ENCODE measurements around the gene PRPF6. TPM values are rescaled to one million over a fixed set of nuclear protein-coding genes. Genes with fewer than 3 reads are reported as not detected.

The PRPF6 gene, protein sequence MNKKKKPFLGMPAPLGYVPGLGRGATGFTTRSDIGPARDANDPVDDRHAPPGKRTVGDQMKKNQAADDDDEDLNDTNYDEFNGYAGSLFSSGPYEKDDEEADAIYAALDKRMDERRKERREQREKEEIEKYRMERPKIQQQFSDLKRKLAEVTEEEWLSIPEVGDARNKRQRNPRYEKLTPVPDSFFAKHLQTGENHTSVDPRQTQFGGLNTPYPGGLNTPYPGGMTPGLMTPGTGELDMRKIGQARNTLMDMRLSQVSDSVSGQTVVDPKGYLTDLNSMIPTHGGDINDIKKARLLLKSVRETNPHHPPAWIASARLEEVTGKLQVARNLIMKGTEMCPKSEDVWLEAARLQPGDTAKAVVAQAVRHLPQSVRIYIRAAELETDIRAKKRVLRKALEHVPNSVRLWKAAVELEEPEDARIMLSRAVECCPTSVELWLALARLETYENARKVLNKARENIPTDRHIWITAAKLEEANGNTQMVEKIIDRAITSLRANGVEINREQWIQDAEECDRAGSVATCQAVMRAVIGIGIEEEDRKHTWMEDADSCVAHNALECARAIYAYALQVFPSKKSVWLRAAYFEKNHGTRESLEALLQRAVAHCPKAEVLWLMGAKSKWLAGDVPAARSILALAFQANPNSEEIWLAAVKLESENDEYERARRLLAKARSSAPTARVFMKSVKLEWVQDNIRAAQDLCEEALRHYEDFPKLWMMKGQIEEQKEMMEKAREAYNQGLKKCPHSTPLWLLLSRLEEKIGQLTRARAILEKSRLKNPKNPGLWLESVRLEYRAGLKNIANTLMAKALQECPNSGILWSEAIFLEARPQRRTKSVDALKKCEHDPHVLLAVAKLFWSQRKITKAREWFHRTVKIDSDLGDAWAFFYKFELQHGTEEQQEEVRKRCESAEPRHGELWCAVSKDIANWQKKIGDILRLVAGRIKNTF
- 137 and 140 TPM in 2 replicates for polyA plus RNA-seq (2014; cell fraction: cytosol; rRNA removed)
- 105 and 126 TPM in 2 replicates for polyA plus RNA-seq (2014; cell fraction: nucleus; rRNA removed)

DNA sequence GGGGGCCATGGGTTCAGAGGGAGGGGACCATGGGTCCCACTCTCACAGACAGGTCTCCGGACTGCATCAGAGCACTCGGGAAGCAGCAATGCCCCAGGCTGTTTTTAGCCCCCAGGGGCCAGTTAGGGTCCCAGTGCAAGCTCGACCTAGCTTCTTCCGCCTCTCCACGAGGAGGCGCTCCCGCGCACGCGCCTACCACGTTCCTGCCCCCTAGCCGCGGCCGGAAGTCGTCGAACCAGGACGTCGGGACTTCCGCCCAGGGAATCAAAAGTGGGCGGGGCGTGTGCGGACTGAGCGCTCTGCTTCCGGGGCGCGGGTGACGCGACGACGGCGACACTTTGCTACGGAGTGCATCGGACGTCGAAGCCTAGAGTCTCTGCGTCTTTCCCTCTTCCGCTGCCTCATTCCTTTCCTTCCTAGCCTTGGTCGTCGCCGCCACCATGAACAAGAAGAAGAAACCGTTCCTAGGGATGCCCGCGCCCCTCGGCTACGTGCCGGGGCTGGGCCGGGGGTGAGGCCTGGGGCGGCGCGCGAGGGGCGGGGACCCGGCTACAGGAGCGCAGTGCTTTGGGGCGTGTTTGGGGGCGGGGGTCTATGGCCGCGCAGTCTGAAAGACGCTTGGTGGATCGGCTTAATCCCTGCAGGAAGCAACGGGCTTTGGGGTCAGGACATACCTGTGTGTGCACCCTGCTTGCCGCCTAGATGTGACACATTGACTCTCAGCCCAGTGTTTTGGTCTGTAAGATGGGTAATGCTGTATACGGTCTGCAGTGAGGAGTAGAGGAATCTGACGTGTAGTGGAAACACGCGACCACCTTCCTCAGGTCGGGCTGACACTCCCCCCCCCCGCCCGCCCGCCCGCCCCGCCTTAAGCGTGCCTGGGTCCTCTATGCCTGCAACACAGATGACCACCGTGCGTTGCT is at the start of gene PRPF6:
Gene PRPF6 (plus strand): TSS at position 327 of the 923 bp plus-strand sequence. CDS start 114 bp downstream, at position 441.
- peak; percentile 99 for DNase-seq (ENCODE audit: low spot score)

DNA sequence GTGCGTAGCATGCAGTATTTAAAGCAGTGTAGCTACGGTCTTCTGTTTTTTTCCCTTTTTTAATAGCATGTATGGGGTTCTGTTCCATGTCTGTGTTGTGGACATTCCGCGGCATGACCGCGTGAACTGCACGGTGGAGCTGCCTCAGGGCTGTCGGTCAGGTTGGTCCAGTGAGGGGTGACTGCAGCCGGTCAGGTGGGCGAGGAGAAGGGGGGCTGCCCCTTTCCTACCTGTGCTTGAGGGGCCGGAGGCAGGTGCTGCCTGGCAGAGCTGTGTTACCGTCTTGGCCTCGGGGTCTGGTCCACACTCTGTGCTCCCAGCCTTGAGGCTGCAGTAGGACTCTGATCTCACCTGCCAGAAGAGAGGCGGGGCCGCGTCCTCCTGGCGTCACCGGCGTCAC is 49.2 kb upstream of the PRPF6 start:
- DNase-seq (ENCODE audit: low spot score), result no peak

DNA sequence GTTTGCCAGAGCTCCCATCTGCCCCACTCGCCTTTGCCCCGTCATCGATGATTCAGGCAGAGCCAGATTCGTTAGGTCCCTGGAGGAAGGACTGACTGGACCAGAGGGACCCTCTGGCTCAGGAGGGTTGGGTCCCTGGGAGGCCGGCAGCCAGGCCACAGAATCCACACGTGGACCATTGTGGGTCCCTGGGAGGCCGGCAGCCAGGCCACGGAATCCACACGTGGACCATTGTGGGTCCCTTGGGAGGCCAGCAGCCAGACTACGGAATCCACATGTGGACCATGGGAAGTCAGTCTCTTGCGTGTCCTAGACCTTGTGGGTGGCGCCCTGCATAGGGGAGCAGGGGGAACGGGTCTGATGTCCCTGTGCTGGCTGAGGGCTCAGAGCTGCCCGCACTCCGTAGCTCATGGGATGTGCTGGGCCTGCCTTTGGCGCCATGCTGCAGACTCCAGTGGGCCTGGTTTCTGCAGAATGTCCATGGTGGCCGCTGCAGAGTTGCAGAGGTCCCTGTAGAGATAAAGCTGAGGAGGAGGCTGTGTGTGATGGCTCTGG is 48.2 kb upstream of the PRPF6 start:
- DNase-seq (ENCODE audit: low spot score), result no peak

DNA sequence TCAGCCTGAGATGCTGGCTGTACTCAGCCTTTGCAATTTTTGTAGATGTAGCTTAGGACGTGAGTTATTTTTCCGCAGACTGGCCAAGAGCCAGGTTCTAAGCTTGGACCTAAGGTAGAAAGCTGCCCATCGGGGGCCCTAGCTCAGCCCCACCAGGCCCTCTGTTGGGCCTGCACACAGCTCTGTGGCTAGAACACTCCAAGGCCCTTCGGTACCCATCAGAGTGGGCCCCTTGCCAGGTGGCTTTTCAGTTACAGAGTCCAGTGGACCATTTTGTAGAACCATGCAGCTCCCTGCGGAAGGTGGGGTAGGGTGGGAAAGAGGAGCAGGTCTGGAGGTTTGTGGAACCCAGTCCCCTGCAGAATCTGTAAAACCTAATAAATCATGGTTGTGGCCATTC is 47.3 kb upstream of the PRPF6 start:
- no peak for DNase-seq (ENCODE audit: low spot score)

DNA sequence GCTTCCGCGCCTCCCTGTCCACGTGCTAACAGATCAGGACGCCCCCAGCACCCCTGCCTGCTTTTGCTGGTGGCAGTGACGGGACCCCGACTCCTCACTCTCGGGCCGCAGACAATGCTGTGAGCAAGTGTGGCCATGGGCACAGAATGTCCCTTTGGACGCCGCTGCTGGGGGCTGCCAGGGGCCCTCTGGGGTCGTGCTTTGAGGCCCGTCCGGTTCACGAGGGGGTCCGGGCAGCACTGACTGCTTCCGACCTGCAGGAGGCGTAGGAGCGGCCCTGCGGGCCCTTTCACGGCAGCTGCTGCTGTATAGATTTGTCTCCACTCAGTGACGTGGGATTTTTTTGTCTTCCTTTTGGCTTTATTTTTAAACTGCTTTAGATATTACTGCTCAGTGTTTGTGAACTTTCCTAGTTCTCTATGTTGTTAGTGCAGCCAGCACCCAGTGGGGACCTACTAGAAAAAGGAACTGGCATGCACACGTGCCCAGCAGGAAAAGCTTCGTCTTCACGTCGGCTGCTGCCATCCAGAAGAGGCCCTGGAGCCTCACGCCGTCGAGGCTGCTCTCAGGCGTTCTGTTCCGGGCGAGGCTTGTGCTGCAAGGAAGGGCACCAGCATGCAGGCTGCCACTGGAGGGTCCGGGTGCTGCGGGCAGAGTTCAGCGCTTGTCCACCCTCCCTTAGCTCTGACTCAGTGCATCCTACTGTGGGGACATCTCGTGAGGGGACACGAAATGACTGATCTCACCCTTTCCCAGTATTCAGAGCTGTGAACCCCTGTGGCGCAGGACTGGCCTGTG is 46.5 kb upstream of the PRPF6 start:
- DNase-seq (ENCODE audit: low spot score), result no peak

DNA sequence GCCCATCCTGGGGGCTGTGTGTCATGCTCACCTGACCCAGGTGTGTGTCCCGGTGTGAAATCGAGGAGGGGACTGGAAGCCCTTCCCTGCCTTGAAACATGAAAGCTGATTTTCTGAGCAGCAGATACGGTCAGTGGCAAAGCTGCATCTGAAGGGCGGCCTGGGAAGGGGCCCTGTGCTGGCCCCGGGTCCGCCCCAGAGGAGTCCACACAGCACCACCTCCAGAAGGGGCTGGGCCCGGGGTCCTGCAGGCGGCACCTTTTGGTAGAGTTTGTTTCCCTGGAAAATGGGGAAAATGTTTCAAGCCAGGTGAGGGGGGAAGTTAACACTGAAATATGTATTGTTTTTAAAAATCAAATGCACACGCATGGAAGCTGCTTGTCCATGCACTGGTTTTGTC is 45.5 kb upstream of the PRPF6 start:
- no peak for DNase-seq (ENCODE audit: low spot score)

DNA sequence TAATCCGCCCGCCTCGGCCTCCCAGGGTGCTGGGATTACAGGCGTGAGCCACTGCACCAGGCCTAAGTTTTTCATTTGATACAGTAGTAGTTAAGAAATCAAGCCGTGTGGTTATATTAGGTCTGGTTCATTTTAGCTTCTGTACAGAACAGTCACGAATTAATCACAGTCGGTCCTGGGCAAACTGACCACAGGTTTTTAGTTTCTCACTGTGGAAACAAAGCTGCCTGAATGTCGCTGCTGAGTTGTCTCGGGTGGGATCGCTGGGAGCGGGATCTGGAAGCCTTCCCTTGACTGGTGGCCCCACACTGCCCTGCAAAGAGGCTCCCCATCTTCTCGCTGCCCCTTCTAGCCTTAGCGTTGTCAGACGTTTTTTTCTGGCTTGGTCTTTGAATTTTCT is 43.3 kb upstream of the PRPF6 start:
- no peak for DNase-seq (ENCODE audit: low spot score)

DNA sequence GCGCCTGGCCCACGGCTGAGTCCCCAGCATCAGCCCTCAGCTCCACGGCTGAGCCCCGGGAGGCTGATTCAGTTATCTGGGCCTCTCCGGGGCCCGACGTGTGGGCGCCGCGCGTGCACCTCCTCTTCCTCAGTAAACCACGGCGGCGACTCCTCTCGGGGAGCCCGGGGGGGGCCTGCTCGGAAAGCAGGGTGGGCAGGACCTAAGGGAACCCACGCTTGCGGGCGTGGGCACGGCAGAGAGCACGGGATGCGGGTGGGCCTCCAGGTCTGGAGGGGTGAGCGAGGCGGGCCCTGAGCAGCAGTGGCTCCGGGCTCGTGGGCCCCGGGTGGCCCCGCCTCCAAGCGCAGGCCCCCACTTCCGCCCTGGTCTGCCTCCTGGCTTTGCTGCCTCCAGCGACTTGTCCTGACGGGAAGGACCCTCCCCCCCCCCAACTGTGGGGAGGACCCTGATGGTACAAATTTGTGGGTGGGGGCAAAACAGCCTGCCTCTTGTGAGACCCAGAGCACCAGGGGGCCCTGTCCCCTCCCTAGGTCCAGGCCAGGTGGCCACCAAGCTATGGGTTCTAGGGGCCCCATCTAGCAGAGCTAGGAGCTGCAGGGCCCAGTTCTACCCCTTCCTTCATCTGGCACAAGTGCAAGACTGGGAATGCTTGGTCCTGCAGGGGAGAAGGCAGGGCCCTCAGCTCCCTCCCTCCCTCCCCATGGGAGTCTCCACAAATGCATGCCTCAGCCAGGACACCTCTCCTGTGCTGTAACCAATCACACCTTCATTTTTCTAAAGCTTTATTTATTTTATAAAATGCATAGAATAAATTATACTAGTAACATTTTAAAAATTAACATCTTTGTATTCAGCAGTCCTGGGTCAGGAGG is 41.6 kb upstream of the PRPF6 start:
- DNase-seq (ENCODE audit: low spot score), result no peak

DNA sequence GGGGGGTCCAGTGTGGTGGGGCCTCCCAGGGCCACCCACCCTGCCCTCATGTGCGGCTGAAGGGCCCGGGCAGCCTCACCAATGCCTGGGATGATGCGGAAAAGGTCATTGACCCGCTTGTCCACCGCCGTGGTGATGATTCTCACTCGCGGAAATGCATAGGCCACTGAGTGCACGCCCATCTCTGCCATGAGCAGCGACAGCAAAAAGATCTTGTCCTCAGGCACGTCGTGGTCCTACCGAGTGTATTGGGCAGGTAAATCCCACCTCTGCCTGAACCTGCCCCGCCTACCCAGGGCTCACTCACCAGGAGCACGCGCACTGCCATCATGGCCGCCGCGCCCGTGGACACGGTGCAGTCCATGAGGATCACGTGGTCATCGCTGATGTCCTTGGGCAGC is 40.9 kb upstream of the PRPF6 start:
- no peak for DNase-seq (ENCODE audit: low spot score)

DNA sequence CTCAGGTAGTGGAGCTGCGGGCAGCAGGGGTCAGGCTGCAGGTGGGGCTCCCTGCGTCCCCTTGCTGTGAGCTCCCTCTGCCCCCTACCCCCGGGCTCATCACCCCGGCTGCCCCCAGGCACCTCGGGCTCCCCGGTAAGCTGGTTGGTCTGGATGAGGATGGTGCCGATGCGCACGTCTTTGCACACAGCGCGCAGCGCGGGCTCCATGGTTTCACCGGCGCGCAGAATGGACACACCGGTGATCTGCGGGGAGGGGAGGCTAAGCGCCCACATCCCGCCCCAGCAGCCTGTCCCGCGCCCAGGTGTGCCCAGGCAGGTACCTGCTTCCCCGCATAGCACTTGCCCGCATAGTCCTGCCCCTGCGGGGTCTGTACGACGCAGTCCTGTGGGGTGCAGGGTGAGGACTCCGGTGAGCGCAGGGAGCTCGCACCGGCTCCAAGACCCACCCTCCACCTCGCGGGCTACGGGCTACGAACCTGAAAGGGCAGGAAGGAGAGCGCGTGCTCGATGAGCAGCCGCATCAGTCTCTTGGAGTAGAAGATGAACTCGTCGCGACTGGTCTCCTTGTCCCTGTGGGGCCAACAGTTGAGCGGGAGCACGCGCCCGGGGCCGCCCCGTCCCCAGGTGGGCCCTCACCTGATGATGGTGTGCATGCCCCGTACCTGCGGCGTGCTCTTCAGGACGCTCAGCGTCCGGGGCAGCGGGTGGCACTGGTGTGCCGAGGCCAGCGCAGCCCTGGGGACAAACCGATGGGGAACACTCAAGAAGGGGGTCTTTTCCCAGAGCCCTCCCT is 40.3 kb upstream of the PRPF6 start:
- DNase-seq (ENCODE audit: low spot score), result no peak

DNA sequence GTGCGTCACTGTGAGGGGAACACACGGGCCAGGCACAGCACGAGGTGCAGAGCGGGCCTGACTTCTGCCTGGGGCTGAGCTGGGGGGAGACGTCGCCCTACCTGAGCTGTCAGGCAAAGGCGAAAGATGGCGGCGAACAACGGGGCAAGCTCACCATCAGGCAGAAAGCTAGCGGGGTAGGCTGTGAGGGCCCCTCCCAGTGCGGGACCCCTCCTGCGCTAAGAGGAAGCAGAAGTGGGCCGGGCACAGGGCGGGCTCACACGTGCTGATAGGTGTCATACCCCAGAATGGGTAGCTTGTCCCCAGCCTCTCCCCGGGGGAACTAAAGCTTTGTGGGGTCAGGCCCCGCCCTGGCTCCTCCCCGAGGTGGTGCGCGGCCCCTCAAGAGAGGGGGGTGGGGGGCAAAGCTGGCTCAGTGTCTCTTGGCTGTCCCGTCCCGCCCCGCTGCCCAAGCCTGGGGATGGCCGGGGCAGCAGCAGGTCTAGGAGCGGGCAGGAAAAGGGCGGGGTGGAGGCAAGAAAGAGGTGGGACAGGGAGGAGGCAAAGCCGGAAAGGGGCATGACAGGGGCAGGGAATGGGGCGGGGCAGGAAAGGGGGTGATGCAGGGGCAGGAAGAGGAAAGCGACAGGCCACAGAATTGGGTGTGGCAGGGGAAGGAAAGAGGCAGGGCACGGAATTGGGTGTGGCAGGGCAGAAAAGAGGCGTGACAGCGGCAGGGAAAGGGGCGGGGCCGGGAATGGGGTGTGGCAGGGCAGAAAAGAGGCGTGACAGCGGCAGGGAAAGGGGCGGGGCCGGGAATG is 39.5 kb upstream of the PRPF6 start:
- no peak for DNase-seq (ENCODE audit: low spot score)

DNA sequence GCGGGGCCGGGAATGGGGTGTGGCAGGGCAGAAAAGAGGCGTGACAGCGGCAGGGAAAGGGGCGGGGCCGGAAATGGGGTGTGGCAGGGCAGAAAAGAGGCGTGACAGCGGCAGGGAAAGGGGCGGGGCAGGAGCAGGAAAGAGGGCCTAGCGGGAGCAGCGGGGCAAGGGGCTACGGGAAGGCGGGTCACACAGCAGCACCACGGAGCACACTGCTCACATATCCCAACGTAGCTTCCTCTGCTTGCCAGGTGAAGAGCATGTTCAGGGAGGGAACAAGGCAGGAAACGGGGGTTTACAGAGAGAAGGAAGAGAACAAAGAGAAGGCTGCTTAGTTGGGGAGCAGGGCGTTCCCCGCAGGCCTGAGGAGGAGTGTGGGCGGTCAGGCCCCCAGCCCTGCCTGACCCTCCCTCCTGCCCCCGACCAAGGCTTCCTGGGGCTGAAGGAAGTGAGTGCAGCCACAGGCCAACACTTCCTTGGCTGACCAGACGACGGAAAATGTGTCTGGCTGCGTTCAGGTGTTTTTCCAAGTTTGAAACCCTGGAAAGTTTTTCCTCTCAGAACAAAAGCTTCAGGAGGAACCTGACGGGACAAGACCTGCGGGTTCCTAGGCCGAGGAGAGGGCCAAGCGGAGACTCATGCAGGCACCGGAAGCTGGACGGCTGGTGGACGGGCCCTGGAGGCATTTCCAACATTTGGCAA is 38.5 kb upstream of the PRPF6 start:
- no peak for DNase-seq (ENCODE audit: low spot score)

DNA sequence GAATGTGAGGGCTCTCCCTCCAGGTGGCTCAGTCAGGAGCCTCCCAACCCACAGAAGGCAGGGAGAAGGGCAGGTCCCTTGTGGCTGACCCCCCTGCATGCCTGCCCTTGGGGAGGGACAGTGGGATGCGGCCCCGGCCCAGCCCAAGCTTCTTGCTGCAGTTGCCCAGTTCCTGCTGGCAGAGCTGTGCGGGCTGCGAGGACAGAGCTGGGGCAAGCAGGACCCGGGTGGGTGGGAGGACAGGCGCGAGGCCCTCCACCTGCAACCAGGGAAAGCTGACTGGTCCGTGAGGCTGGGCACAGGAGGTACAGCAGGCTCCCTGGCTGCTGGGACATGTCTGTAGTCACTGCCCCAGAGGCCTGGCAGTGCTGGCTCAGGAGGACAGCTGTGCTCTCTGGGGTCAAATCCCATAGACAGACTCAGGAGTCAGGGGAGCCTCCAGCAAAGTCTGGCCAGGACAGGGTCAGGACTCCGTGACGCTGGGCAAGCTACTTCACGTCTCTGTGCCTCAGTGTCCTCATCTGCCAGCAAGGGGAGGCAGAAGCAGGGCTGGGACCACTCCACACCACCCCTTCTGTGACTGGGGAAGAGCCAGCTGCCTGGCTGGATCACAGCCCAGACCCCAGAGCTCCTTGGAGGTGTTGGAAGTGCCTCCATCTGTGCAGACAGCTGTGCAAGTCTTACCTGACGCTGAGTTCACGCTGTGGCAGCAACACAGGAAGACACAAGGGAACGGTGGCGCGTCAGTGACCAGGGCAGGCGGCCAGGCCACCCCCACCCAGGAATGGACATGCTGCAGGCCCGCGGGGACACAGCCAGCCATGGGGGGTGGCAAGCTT is 37.7 kb upstream of the PRPF6 start:
- DNase-seq (ENCODE audit: low spot score), result no peak

DNA sequence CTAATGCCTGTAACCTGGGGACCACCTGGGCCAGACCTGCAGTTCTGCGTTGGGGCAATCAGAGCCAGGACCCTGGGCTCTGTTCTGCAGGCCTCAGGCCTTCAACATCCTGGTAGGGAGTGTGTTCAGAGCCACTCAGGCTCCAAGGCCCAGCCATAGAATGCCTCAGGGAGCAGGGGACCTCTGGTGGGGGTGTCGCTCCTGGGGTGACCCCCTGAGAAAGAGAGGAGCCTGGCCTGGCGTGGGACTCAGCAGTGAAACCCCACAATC is 37.2 kb upstream of the PRPF6 start:
- no peak for DNase-seq (ENCODE audit: low spot score)

DNA sequence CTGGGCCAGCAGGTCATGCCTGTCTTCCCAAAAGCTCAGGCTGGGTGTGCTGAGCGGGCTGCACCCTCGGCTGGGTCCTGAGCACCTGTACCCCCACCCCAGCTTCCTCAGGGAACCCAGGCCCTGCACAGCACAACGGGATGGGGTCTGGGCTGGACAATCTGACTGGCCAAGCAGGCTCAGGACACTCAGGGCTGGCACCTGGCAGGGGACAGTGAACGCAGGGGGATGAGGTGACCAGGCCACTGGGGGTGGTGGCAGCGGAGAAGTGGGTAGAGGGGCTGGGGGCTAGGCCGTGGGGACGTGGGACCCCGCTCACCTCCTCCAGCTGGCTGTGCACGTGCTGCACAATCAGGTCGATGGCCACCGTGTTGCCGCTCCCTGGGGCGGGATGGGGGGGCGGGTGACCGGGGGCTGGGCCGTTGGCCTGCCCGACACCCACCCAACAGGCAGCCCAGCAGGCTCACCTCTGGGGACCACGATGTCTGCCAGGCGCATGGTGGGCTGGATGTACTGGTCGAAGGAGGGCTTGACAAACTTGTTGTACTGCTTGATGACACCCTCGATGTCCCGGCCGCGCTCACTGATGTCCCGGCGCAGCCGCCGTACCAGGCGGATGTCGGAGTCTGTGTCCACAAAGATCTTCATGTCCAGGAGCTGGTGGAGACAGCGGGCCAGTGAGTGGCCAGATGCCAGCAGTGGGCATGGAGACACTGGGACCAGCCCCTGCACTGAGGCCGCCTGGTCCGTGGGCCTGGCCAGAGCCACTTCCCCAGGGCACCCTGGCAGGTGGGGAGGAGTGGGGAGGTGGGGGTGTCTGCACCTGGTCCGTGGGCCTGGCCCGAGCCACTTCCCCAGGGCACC is 36.6 kb upstream of the PRPF6 start:
- no peak for DNase-seq (ENCODE audit: low spot score)

All from SK-N-DZ (cell line).